Activated CD4-positive, alpha-beta memory T cell treated with anti-CD3 and anti-CD28 coated beads, Interleukin-2, amount 10 ng/mL, durations not matched to agents 7 days and 5 days (primary cell): ENCODE results near the gene PLS1. TPM values are rescaled to one million over a fixed set of nuclear protein-coding genes. Genes with fewer than 3 reads are reported as not detected.
A peak's percentile ranks its signal among the peaks of the same experiment; 100 is the strongest.
"Not testable (repeated sequence)": the region's sequence is repeated elsewhere in the genome, so short reads cannot be mapped to it uniquely, and the experiment has no call there.

Source experiments
- CTCF ChIA-PET: fragments of 350-600 bp; sonication (Branson Sonifier 250); formaldehyde crosslinking; loops from one replicate; lab custom pipeline; 2021; ENCODE audit warnings: antibody characterized with exemption, inconsistent platforms; lab: Charles Lee
- POLR2A ChIA-PET: fragments of 350-600 bp; sonication (Branson Sonifier 250); formaldehyde crosslinking; loops from one replicate; lab custom pipeline; 2021; ENCODE audit warnings: antibody characterized with exemption; lab: Charles Lee
- DNase-seq: peaks from one replicate; pipeline ENCODE4 v3.0.0-alpha.2; 2020
- H3K27ac Mint-ChIP-seq: one replicate; pipeline ENCODE4 v1.8.0; 2021; ENCODE audit warnings: mild to moderate bottlenecking, mixed read lengths
- H3K27me3 Mint-ChIP-seq: one replicate; pipeline ENCODE4 v1.8.0; 2021; ENCODE audit warnings: mixed read lengths
- H3K36me3 Mint-ChIP-seq: one replicate; pipeline ENCODE4 v1.8.0; 2021; ENCODE audit warnings: low read depth, mixed read lengths
- H3K4me1 Mint-ChIP-seq: one replicate; pipeline ENCODE4 v1.8.0; 2021; ENCODE audit warnings: mixed read lengths
- H3K4me3 Mint-ChIP-seq: one replicate; pipeline ENCODE4 v1.8.0; 2021; ENCODE audit warnings: mild to moderate bottlenecking, mixed read lengths
- H3K9me3 Mint-ChIP-seq: one replicate; pipeline ENCODE4 v1.8.0; 2021; ENCODE audit warnings: mixed read lengths
- total RNA-seq, 2 experiments: library from RNA; stranded (reverse); gene quantifications; one replicate each; pipeline ENCODE4 v1.2.3, GENCODE V29; 2021

PLS1 gene
- 1 to 10 TPM; 3.1 to 3.6 TPM for total RNA-seq

GRCh38 chr3:142595951-142596725 lies at the start of gene PLS1:
Gene PLS1, plus strand, starts transcription at chr3:142596393. Its CDS starts 67,845 bp downstream, at chr3:142664238.
- Mint-ChIP-seq H3K9me3 (no peaks in the 10 kb centered on the region), H3K4me1 (peaks cover 15% of the 10 kb centered on the region), H3K36me3 (no peaks in the 10 kb centered on the region), H3K27me3 (peaks cover 2% of the 10 kb centered on the region), H3K4me3 (peak within 1 kb of the TSS; percentile 93), H3K27ac (peak within 1 kb of the TSS; percentile 50)
- peak; percentile 88 for DNase-seq
- CTCF ChIA-PET = no interaction called here
- POLR2A ChIA-PET = interaction anchor here (0.9 to 13.0 kb wide), 4 partner anchors 18 to 406 kb away, joined by 3 to 97 read pairs (median 5); partner anchors contain the start of genes ATR and TRPC1

DNA sequence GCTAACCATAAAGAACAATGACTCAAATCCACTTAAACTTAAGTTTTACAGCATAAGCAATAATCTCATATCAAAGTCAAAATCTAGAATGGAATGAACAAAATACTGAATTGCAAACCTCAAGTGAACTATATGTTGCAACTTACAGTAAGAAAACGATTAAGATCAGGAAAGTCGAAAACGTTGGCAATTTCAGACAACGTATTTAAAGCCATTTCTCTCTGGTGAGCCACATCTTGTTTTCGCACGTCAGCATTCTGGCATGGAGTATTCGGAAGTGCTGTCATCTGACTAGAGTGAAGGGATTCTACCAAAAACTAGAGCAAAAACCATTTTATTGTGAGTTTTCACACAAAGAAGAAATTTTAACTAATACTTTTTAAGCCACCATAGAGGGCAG lies 46.2 kb upstream of the PLS1 start:
- ChIA-PET CTCF (no interaction called here), POLR2A (no interaction called here)
- Mint-ChIP-seq H3K4me1 (no peaks in the 10 kb centered on the region), H3K27ac (no peak overlapping the region), H3K4me3 (no peak overlapping the region), H3K36me3 (peaks cover 42% of the 10 kb centered on the region), H3K9me3 (peaks cover 3% of the 10 kb centered on the region), H3K27me3 (no peaks in the 10 kb centered on the region)
- DNase-seq = no peak

DNA sequence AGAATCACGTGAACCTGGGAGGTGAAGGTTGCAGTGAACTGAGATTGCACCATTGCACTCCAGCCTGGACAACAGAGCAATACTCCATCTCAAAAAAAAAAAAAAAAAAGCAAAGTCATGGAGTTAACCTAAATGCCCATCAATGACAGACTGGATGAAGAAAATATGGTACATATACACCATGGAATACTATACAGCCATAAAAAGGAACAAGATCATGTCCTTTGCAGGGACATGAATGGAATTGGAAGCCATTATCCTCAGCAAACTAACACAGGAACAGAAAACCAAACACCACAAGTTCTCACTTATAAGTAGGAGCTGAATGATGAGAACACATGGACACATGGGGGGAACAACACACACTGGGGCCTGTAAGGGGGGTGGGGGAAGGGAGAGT lies 43.6 kb upstream of the PLS1 start:
- CTCF ChIA-PET, H3K9me3 Mint-ChIP-seq, POLR2A ChIA-PET, H3K27ac Mint-ChIP-seq, H3K4me3 Mint-ChIP-seq, DNase-seq, H3K27me3 Mint-ChIP-seq, H3K4me1 Mint-ChIP-seq: not testable (repeated sequence)
- peaks cover 56% of the 10 kb centered on the region for H3K36me3 Mint-ChIP-seq

DNA sequence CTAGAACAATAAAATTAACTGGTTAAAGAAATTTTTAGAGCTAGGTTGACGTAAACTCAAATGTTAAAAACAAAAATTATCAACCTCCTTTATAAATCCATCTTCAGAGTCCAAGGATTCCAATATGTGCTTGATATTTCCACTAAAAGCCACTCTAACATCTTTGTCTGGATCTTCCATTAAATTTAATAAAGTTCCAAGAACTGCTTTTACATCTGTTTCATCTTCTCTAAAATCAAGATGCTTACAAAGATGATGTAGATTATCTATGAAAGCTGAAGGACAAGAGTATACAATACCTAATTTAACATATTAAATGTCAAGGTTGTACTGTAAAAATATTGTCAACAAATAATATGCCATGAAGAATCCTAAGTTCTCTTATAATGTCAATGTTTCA lies 42.5 kb upstream of the PLS1 start:
- Mint-ChIP-seq H3K4me1 (no peaks in the 10 kb centered on the region), H3K36me3 (peaks cover 54% of the 10 kb centered on the region), H3K27me3 (no peaks in the 10 kb centered on the region), H3K9me3 (peaks cover 3% of the 10 kb centered on the region), H3K4me3 (no peak overlapping the region), H3K27ac (no peak overlapping the region)
- DNase-seq = no peak
- POLR2A ChIA-PET = interaction anchor here (1.4 kb wide), 1 partner anchor 25 kb away, joined by 4 read pairs; the partner anchor contains the start of gene ATR
- CTCF ChIA-PET = no interaction called here

DNA sequence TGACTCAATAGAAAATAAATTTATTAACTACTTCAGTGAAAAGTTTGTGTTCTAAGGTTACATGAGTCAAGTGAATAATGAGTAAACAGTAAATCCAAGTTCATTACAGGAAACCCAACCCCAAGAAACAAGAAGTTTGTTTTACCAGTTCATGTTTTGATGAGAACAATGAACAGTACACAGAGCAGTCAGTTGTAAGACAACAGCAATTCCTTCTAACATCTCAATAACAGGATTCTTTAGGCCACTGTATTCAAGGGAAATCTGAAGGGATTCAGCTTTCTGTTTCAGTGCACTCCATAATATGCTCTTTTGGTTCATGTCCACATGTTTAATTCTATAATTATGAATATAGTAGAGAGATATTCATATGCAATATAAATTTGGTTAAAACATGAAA lies 36.1 kb upstream of the PLS1 start:
- no peak for DNase-seq
- Mint-ChIP-seq H3K27me3 (no peaks in the 10 kb centered on the region), H3K4me3 (no peak overlapping the region), H3K4me1 (peaks cover 7% of the 10 kb centered on the region), H3K9me3 (no peaks in the 10 kb centered on the region), H3K27ac (no peak overlapping the region), H3K36me3 (peaks cover 45% of the 10 kb centered on the region)
- ChIA-PET POLR2A (no interaction called here), CTCF (interaction anchor here (1.4 kb wide), 1 partner anchor 27 kb away, joined by 3 read pairs; no protein-coding TSS in a partner anchor)

DNA sequence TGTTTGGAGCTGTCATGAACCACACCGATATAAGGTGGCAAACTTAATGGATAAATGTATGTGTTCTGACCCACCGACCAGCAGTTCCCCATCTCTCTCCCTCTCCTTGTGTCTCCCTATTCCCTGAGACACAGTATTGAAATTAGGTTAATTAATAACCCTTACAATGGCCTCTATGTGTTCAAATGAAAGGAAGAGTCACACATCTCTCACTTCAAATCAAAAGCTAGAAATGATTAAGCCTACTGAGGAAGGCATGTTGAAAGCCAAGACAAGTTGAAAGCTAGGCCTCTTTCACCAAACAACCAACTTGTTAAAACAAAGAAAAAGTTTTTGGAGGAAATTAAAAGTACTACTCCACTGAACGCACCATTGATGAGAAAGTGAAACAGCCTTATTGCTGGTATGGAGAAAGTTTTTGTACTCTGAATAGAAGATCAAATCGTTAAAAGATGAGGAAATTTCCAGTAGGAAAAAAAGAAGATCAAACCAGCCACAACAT lies 32.6 kb upstream of the PLS1 start:
- no peaks in the 10 kb centered on the region for H3K9me3 Mint-ChIP-seq
- peaks cover 9% of the 10 kb centered on the region for H3K4me1 Mint-ChIP-seq
- peak overlapping the region; percentile 3 for H3K27ac Mint-ChIP-seq
- no peak overlapping the region for H3K4me3 Mint-ChIP-seq
- POLR2A ChIA-PET = interaction anchor here (1.1 kb wide), 1 partner anchor 15 kb away, joined by 6 read pairs; the partner anchor contains the start of gene ATR
- H3K27me3 Mint-ChIP-seq = no peaks in the 10 kb centered on the region
- peaks cover 39% of the 10 kb centered on the region for H3K36me3 Mint-ChIP-seq
- no peak for DNase-seq
- CTCF ChIA-PET = no interaction called here

DNA sequence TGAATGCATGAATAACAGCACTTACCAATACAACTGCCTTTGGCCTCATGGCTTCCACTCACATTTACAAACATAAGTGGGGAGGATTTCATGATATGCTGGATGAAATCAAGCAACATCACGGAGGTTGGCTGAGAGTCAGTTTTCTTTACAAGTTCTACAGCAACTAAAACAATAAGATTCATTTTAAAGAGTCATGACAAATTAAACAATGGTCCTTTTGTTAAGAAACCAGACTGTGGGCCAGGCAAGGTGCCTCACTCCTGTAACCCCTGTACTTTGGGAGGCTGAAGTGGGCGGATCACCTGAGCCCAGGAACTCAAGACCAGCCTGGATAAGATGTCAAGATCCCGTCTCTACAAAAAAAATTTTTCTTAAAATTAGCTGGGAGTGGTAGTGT lies 30.1 kb upstream of the PLS1 start:
- no peak for DNase-seq
- Mint-ChIP-seq H3K4me3 (no peak overlapping the region), H3K27ac (no peak overlapping the region), H3K36me3 (peaks cover 43% of the 10 kb centered on the region), H3K9me3 (no peaks in the 10 kb centered on the region), H3K4me1 (peaks cover 10% of the 10 kb centered on the region), H3K27me3 (no peaks in the 10 kb centered on the region)
- ChIA-PET CTCF (no interaction called here), POLR2A (interaction anchor here (0.6 kb wide), 1 partner anchor 195 kb away, joined by 3 read pairs; no protein-coding TSS in a partner anchor)

- ChIA-PET POLR2A (interaction anchor here (1.9 kb wide), 1 partner anchor 10 kb away, joined by 12 read pairs; the partner anchor contains the start of gene ATR), CTCF (no interaction called here)
- Mint-ChIP-seq H3K9me3 (no peaks in the 10 kb centered on the region), H3K27me3 (no peaks in the 10 kb centered on the region), H3K36me3 (peaks cover 29% of the 10 kb centered on the region), H3K4me1 (peaks cover 9% of the 10 kb centered on the region), H3K4me3 (no peak overlapping the region), H3K27ac (no peak overlapping the region)
- no peak for DNase-seq
Measured at GRCh38 chr3:142568393-142569017, 27.7 kb upstream of the PLS1 start.

GRCh38 chr3:142569422-142569821 lies 26.8 kb upstream of the PLS1 start:
- H3K4me1 Mint-ChIP-seq, H3K27me3 Mint-ChIP-seq, H3K27ac Mint-ChIP-seq, H3K4me3 Mint-ChIP-seq, CTCF ChIA-PET, DNase-seq, H3K9me3 Mint-ChIP-seq: not testable (repeated sequence)
- POLR2A ChIA-PET = interaction anchor here (1.9 kb wide), 1 partner anchor 9 kb away, joined by 12 read pairs; the partner anchor contains the start of gene ATR
- H3K36me3 Mint-ChIP-seq = peaks cover 26% of the 10 kb centered on the region

GRCh38 chr3:142574223-142574622 lies 22.0 kb upstream of the PLS1 start:
- CTCF ChIA-PET = interaction anchor here (0.6 kb wide), 1 partner anchor 24 kb away, joined by 3 read pairs; no protein-coding TSS in a partner anchor
- DNase-seq, H3K27me3 Mint-ChIP-seq, H3K4me3 Mint-ChIP-seq, H3K27ac Mint-ChIP-seq, POLR2A ChIA-PET, H3K9me3 Mint-ChIP-seq: not testable (repeated sequence)
- H3K4me1 Mint-ChIP-seq = peaks cover 38% of the 10 kb centered on the region
- peaks cover 22% of the 10 kb centered on the region for H3K36me3 Mint-ChIP-seq

- peaks cover 42% of the 10 kb centered on the region for H3K4me1 Mint-ChIP-seq
- no peaks in the 10 kb centered on the region for H3K9me3 Mint-ChIP-seq
- no peak overlapping the region for H3K4me3 Mint-ChIP-seq
- ChIA-PET CTCF (interaction anchor here (0.6 kb wide), 2 partner anchors 23 to 213 kb away, joined by 3 read pairs; no protein-coding TSS in a partner anchor), POLR2A (no interaction called here)
- no peak overlapping the region for H3K27ac Mint-ChIP-seq
- H3K36me3 Mint-ChIP-seq = peaks cover 22% of the 10 kb centered on the region
- H3K27me3 Mint-ChIP-seq = no peaks in the 10 kb centered on the region
- DNase-seq = no peak
Measured at GRCh38 chr3:142574665-142575064, 21.5 kb upstream of the PLS1 start.

- Mint-ChIP-seq H3K4me1 (peaks cover 45% of the 10 kb centered on the region), H3K27me3 (peaks cover 2% of the 10 kb centered on the region), H3K27ac (no peak overlapping the region), H3K9me3 (no peaks in the 10 kb centered on the region), H3K4me3 (peak overlapping the region; percentile 98), H3K36me3 (peaks cover 13% of the 10 kb centered on the region)
- POLR2A ChIA-PET = interaction anchor here (1.1 to 4.2 kb wide), 4 partner anchors 15 to 425 kb away, joined by 3 to 97 read pairs (median 42); partner anchors contain the start of genes PLS1, U2SURP and XRN1
- CTCF ChIA-PET = interaction anchor here (1.1 to 1.8 kb wide), 2 partner anchors 10 to 147 kb away, joined by 4 read pairs; partner anchors contain the start of gene TRPC1
- DNase-seq = no peak
Measured at GRCh38 chr3:142576792-142577191, 19.4 kb upstream of the PLS1 start.
